Stimulated activated CD4-positive, alpha-beta T cell treated with anti-CD3 and anti-CD28 coated beads, Interleukin-1b, Interleukin-23, amount 100 ng/mL, for 48 hours (primary cell): Measurements from ENCODE around the gene TEX29.

Experiments used
- DNase-seq: peaks from one replicate; pipeline ENCODE4 v3.0.0-alpha.2; 2020

Gene TEX29

GRCh38 chr13:111319998-111320911, at the start of gene TEX29:
TEX29 (plus strand) TSS chr13:111320642; CDS start chr13:111320891, 249 bp downstream.
- DNase-seq = no peak

- no peak for DNase-seq
These were observed 49.4 kb upstream of the TEX29 start for GRCh38 chr13:111270765-111271698.

- DNase-seq = no peak
These were observed 48.3 kb upstream of the TEX29 start for GRCh38 chr13:111272117-111272516.

GRCh38 chr13:111275382-111275781, 45.1 kb upstream of the TEX29 start:
- no peak for DNase-seq

- DNase-seq = no peak
These were observed 44.3 kb upstream of the TEX29 start for GRCh38 chr13:111275995-111276618.

GRCh38 chr13:111278258-111278657, 42.2 kb upstream of the TEX29 start:
- no peak for DNase-seq

GRCh38 chr13:111278743-111279652, 41.4 kb upstream of the TEX29 start:
- DNase-seq = no peak

- DNase-seq = no peak
These were observed 40.2 kb upstream of the TEX29 start for GRCh38 chr13:111280226-111280625.

GRCh38 chr13:111280681-111281585, 39.5 kb upstream of the TEX29 start:
- no peak for DNase-seq

- DNase-seq = no peak
These were observed 38.6 kb upstream of the TEX29 start for GRCh38 chr13:111281751-111282311.

GRCh38 chr13:111282425-111282824, 38.0 kb upstream of the TEX29 start:
- no peak for DNase-seq

GRCh38 chr13:111282997-111283396, 37.4 kb upstream of the TEX29 start:
- no peak for DNase-seq

- DNase-seq = no peak
These were observed 37.0 kb upstream of the TEX29 start for GRCh38 chr13:111283457-111283856.

GRCh38 chr13:111283991-111284390, 36.5 kb upstream of the TEX29 start:
- DNase-seq = no peak

GRCh38 chr13:111284565-111284964, 35.9 kb upstream of the TEX29 start:
- no peak for DNase-seq

- no peak for DNase-seq
These were observed 34.3 kb upstream of the TEX29 start for GRCh38 chr13:111286162-111286561.

GRCh38 chr13:111286749-111287148, 33.7 kb upstream of the TEX29 start:
- no peak for DNase-seq

GRCh38 chr13:111287201-111287600, 33.2 kb upstream of the TEX29 start:
- DNase-seq = no peak

- DNase-seq = no peak
These were observed 32.2 kb upstream of the TEX29 start for GRCh38 chr13:111288276-111288675.

- DNase-seq = no peak
These were observed 31.2 kb upstream of the TEX29 start for GRCh38 chr13:111289251-111289650.

- no peak for DNase-seq
These were observed 28.5 kb upstream of the TEX29 start for GRCh38 chr13:111291908-111292307.
